ENCODE results near the gene KRT9. TPM values are rescaled to one million over a fixed set of nuclear protein-coding genes. Genes with fewer than 3 reads are reported as not detected.
A peak's percentile ranks its signal among the peaks of the same experiment; 100 is the strongest.

KRT9 gene
- total and polyA plus RNA-seq, 9 of the 15 experiments (the other 6 are each of a cell fraction or from before 2014, with no cell fraction given) = 0.03 TPM; not detected in 8

DNA sequence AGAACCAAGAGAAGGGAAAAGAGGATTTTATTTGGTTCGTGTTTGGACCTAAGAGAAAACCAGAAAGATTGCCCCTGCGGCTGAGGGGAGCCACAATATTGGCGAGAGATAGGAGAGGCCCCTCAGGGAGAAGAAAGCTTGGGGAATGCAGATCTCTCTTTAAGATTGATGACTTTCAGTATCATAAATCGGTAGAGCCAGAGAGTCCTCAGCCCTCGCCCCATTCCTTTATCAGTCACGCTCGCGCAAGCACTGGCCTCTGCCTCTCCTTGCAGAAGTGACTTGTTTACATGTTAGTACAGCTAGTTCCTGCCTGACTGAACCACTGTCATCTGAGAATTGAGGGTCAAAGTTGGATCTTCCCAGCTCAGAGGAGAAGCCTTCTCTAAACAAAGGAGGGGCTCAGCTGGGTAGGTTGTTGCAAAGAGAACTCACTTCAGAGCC lies 22.2 kb downstream of the KRT9 start (continued):
- TF ChIP-seq, protein P1, sequence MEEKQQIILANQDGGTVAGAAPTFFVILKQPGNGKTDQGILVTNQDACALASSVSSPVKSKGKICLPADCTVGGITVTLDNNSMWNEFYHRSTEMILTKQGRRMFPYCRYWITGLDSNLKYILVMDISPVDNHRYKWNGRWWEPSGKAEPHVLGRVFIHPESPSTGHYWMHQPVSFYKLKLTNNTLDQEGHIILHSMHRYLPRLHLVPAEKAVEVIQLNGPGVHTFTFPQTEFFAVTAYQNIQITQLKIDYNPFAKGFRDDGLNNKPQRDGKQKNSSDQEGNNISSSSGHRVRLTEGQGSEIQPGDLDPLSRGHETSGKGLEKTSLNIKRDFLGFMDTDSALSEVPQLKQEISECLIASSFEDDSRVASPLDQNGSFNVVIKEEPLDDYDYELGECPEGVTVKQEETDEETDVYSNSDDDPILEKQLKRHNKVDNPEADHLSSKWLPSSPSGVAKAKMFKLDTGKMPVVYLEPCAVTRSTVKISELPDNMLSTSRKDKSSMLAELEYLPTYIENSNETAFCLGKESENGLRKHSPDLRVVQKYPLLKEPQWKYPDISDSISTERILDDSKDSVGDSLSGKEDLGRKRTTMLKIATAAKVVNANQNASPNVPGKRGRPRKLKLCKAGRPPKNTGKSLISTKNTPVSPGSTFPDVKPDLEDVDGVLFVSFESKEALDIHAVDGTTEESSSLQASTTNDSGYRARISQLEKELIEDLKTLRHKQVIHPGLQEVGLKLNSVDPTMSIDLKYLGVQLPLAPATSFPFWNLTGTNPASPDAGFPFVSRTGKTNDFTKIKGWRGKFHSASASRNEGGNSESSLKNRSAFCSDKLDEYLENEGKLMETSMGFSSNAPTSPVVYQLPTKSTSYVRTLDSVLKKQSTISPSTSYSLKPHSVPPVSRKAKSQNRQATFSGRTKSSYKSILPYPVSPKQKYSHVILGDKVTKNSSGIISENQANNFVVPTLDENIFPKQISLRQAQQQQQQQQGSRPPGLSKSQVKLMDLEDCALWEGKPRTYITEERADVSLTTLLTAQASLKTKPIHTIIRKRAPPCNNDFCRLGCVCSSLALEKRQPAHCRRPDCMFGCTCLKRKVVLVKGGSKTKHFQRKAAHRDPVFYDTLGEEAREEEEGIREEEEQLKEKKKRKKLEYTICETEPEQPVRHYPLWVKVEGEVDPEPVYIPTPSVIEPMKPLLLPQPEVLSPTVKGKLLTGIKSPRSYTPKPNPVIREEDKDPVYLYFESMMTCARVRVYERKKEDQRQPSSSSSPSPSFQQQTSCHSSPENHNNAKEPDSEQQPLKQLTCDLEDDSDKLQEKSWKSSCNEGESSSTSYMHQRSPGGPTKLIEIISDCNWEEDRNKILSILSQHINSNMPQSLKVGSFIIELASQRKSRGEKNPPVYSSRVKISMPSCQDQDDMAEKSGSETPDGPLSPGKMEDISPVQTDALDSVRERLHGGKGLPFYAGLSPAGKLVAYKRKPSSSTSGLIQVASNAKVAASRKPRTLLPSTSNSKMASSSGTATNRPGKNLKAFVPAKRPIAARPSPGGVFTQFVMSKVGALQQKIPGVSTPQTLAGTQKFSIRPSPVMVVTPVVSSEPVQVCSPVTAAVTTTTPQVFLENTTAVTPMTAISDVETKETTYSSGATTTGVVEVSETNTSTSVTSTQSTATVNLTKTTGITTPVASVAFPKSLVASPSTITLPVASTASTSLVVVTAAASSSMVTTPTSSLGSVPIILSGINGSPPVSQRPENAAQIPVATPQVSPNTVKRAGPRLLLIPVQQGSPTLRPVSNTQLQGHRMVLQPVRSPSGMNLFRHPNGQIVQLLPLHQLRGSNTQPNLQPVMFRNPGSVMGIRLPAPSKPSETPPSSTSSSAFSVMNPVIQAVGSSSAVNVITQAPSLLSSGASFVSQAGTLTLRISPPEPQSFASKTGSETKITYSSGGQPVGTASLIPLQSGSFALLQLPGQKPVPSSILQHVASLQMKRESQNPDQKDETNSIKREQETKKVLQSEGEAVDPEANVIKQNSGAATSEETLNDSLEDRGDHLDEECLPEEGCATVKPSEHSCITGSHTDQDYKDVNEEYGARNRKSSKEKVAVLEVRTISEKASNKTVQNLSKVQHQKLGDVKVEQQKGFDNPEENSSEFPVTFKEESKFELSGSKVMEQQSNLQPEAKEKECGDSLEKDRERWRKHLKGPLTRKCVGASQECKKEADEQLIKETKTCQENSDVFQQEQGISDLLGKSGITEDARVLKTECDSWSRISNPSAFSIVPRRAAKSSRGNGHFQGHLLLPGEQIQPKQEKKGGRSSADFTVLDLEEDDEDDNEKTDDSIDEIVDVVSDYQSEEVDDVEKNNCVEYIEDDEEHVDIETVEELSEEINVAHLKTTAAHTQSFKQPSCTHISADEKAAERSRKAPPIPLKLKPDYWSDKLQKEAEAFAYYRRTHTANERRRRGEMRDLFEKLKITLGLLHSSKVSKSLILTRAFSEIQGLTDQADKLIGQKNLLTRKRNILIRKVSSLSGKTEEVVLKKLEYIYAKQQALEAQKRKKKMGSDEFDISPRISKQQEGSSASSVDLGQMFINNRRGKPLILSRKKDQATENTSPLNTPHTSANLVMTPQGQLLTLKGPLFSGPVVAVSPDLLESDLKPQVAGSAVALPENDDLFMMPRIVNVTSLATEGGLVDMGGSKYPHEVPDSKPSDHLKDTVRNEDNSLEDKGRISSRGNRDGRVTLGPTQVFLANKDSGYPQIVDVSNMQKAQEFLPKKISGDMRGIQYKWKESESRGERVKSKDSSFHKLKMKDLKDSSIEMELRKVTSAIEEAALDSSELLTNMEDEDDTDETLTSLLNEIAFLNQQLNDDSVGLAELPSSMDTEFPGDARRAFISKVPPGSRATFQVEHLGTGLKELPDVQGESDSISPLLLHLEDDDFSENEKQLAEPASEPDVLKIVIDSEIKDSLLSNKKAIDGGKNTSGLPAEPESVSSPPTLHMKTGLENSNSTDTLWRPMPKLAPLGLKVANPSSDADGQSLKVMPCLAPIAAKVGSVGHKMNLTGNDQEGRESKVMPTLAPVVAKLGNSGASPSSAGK (IDR thresholded peaks at IDR 0.05) = peak; percentile 32; the same call in 1 of the 2 replicates
- TF ChIP-seq NRF1 (conservative IDR thresholded peaks at IDR 0.05 in 1 of 2, IDR thresholded peaks at IDR 0.05 in 1 of 2) = peak; percentile 77 to 82
- peak; percentile 5; the same call in 1 of the 2 replicates for TF ChIP-seq CXXC5 (CRISPR knock-in tag; IDR thresholded peaks at IDR 0.05)
- TF ChIP-seq MECOM (CRISPR knock-in tag; IDR thresholded peaks at IDR 0.05) = peak; percentile 68; the same call in 1 of the 2 replicates
- TF ChIP-seq, protein P2, sequence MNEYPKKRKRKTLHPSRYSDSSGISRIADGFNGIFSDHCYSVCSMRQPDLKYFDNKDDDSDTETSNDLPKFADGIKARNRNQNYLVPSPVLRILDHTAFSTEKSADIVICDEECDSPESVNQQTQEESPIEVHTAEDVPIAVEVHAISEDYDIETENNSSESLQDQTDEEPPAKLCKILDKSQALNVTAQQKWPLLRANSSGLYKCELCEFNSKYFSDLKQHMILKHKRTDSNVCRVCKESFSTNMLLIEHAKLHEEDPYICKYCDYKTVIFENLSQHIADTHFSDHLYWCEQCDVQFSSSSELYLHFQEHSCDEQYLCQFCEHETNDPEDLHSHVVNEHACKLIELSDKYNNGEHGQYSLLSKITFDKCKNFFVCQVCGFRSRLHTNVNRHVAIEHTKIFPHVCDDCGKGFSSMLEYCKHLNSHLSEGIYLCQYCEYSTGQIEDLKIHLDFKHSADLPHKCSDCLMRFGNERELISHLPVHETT (CRISPR knock-in tag; conservative IDR thresholded peaks at IDR 0.05 in 1 of 2, IDR thresholded peaks at IDR 0.05 in 1 of 2) = peak in 1 of 2 experiments; percentile 72; a peak in 1 of 4 replicates
- TF ChIP-seq, protein P3, sequence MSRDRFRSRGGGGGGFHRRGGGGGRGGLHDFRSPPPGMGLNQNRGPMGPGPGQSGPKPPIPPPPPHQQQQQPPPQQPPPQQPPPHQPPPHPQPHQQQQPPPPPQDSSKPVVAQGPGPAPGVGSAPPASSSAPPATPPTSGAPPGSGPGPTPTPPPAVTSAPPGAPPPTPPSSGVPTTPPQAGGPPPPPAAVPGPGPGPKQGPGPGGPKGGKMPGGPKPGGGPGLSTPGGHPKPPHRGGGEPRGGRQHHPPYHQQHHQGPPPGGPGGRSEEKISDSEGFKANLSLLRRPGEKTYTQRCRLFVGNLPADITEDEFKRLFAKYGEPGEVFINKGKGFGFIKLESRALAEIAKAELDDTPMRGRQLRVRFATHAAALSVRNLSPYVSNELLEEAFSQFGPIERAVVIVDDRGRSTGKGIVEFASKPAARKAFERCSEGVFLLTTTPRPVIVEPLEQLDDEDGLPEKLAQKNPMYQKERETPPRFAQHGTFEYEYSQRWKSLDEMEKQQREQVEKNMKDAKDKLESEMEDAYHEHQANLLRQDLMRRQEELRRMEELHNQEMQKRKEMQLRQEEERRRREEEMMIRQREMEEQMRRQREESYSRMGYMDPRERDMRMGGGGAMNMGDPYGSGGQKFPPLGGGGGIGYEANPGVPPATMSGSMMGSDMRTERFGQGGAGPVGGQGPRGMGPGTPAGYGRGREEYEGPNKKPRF (IDR thresholded peaks at IDR 0.05; ENCODE audit: low read depth, low read length) = no peak
- no peak for TF ChIP-seq E2F3 (CRISPR knock-in tag; IDR thresholded peaks at IDR 0.05)
- TF ChIP-seq ZNF3 (CRISPR knock-in tag; IDR thresholded peaks at IDR 0.05) = no peak
- TF ChIP-seq, protein P4, sequence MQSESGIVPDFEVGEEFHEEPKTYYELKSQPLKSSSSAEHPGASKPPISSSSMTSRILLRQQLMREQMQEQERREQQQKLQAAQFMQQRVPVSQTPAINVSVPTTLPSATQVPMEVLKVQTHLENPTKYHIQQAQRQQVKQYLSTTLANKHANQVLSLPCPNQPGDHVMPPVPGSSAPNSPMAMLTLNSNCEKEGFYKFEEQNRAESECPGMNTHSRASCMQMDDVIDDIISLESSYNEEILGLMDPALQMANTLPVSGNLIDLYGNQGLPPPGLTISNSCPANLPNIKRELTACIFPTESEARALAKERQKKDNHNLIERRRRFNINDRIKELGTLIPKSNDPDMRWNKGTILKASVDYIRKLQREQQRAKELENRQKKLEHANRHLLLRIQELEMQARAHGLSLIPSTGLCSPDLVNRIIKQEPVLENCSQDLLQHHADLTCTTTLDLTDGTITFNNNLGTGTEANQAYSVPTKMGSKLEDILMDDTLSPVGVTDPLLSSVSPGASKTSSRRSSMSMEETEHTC (IDR thresholded peaks at IDR 0.05) = no peak
- no peak for TF ChIP-seq ADNP (tag; IDR thresholded peaks at IDR 0.05)
- no peak for TF ChIP-seq KHSRP (IDR thresholded peaks at IDR 0.05)
